Pancreas (tissue), 10 donors: ENCODE data around the gene SCCPDH. TPM values are rescaled to one million over a fixed set of nuclear protein-coding genes. Genes with fewer than 3 reads are reported as not detected.

Experiments used
- ATAC-seq, 4 donors: fragments of 200-7000 bp; cut with Tn5 transposase; one replicate each; pipeline versions ENCODE4 v1.8.0 to v1.9.1; 2020; ENCODE audit warnings: mild to moderate bottlenecking in 4 of 4, moderate library complexity in 4 of 4
- DNase-seq, 6 donors: peaks; one replicate each; pipeline ENCODE4 v3.0.0-alpha.2; 2020
- FAIRE-seq: peaks from 2 replicates; lab custom pipeline; 2012; peaks lifted over from hg19 to GRCh38; lab: Jason Lieb, UNC
- H3K27ac ChIP-seq, 4 donors: fragments of 200-600 bp; sonication (generic); 1 replicate in 3 of 4; 2 replicates in 1 of 4; pipeline versions ENCODE4 v1.5.0 to v1.8.0; 2020
- H3K27me3 ChIP-seq, 4 donors: fragments of 200-600 bp; one replicate each; pipeline ENCODE4 v1.8.0; 2021
- H3K36me3 ChIP-seq, 3 donors: fragments of 200-600 bp; sonication (generic) in 1 of 3; one replicate each; pipeline versions ENCODE4 v1.5.0 to v1.8.0; 2020 to 2021
- H3K4me1 ChIP-seq, 3 donors: fragments of 200-600 bp; one replicate each; pipeline ENCODE4 v1.8.0; 2021
- H3K4me3 ChIP-seq, 4 donors: fragments of 200-600 bp; sonication (generic) in 2 of 4; one replicate each; pipeline versions ENCODE4 v1.5.0 to v1.8.0; 2020 to 2021
- H3K9me3 ChIP-seq, 4 donors: fragments of 200-600 bp; one replicate each; pipeline ENCODE4 v1.8.0; 2021
- WGBS, 2 donors: extraction: QIAGEN DNeasy Blood & Tissue Kit; methylation state at CpG; one replicate each; pipeline ENCODE4 v1.1.7; 2013; 5-methylcytosine and 5-hydroxymethylcytosine counted together
- intact Hi-C, 3 donors: fragments of 100-400 bp; cut with DNase I; formaldehyde crosslinking; loops; one replicate each; pipeline versions ENCODE4 v1.11.1 to v1.14.2; 2022
- polyA plus RNA-seq, 2 donors: library from polyadenylated mRNA; stranded (reverse); fragments of 200-250 nt; gene quantifications; one replicate each; pipeline ENCODE4 v1.2.3, GENCODE V29; 2013
- total RNA-seq, 6 donors: library from RNA; stranded (reverse); fragmentation: NEBNext Ultra II Directional in 4 of 6; extraction: Animal tissue kit (Norgen Biotek cat#: 25700) in 4 of 6; gene quantifications; one replicate each; pipeline versions ENCODE4 v1.2.1 to v1.2.4, GENCODE V29; 2021 to 2023
- TF ChIP-seq, protein P1 (sequence below), 4 donors: fragments of 200-600 bp; sonication (generic) in 3 of 4; IDR thresholded peaks; one replicate each; pipeline versions ENCODE4 v1.5.0 to v1.8.0; 2021; ENCODE audit warnings: antibody characterized with exemption in 4 of 4
- donor health status: healthy with polysubstance abuse.
- donor health status: DM: no; HTN: no; CAD: no; lungs with moderate emphysema.
- donor health status: DM: no; HTN: no; CAD: no.
- donor health status: control.
- donor health status: control.
- donor health status: Bipolar disorder and iron deficiency.
- donor health status: DM: yes; HTN: yes; CAD: no.
- donor health status: DM: no; HTN: no; CAD: no.
- donor health status: DM: no; HTN: no; CAD: no.
- donor health status: DM: yes; HTN: yes; CAD: no.

SCCPDH gene
- total and polyA plus RNA-seq, 8 donors: 6.9 to 17.9 (median 11.9) TPM

GRCh38 chr1:246680190-246680589, 44.0 kb upstream of the SCCPDH start:
- FAIRE-seq (no peak), ATAC-seq (no peak), DNase-seq (no peak)
- Histone ChIP-seq H3K4me3 (no peak overlapping the region), H3K36me3 (no peaks in the 10 kb centered on the region), H3K4me1 (no peaks in the 10 kb centered on the region), H3K27me3 (no peaks in the 10 kb centered on the region), H3K9me3 (no peaks in the 10 kb centered on the region), H3K27ac (no peak overlapping the region)
- TF ChIP-seq, protein P1, sequence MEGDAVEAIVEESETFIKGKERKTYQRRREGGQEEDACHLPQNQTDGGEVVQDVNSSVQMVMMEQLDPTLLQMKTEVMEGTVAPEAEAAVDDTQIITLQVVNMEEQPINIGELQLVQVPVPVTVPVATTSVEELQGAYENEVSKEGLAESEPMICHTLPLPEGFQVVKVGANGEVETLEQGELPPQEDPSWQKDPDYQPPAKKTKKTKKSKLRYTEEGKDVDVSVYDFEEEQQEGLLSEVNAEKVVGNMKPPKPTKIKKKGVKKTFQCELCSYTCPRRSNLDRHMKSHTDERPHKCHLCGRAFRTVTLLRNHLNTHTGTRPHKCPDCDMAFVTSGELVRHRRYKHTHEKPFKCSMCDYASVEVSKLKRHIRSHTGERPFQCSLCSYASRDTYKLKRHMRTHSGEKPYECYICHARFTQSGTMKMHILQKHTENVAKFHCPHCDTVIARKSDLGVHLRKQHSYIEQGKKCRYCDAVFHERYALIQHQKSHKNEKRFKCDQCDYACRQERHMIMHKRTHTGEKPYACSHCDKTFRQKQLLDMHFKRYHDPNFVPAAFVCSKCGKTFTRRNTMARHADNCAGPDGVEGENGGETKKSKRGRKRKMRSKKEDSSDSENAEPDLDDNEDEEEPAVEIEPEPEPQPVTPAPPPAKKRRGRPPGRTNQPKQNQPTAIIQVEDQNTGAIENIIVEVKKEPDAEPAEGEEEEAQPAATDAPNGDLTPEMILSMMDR (IDR thresholded peaks at IDR 0.05): no peak
- intact Hi-C loops: no loop called here
- WGBS, 2 donors: 74 to 78% methylated on average over 8 of the region's 8 CpGs

DNA sequence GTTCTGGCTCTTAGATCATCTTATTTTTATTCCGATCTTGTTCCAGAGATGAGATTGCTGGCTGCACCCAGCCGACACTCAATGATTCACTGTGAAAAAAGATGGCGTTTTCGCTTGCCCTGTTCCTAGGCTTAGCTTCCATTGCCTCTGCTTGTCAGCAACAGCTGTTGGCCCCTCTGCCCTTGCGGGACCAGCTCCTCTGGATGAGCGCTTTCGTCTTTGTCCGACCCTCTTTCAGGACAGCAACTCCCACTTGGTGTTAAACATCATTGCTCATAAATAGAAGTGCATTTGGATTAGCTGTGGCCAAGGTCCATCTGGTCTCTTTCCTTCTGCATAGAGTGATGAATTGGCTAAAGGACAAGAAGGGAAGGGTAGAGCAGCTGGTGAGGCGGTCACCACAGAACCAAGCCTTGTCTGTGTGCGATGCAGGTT, 43.5 kb upstream of the SCCPDH start:
- no peak overlapping the region for H3K4me3 ChIP-seq
- no peak overlapping the region for H3K27ac ChIP-seq
- no peak for ATAC-seq
- intact Hi-C loops: no loop called here
- no peaks in the 10 kb centered on the region for H3K36me3 ChIP-seq
- no peaks in the 10 kb centered on the region for H3K27me3 ChIP-seq
- no peaks in the 10 kb centered on the region for H3K9me3 ChIP-seq
- 81 to 84% methylated on average over 10 of the region's 10 CpGs for WGBS, 2 donors
- no peak for FAIRE-seq
- TF ChIP-seq, protein P1 (IDR thresholded peaks at IDR 0.05): no peak
- no peak for DNase-seq
- no peaks in the 10 kb centered on the region for H3K4me1 ChIP-seq

- Histone ChIP-seq H3K27me3 (no peaks in the 10 kb centered on the region), H3K36me3 (no peaks in the 10 kb centered on the region), H3K4me1 (no peaks in the 10 kb centered on the region), H3K9me3 (no peaks in the 10 kb centered on the region), H3K27ac (no peak overlapping the region), H3K4me3 (no peak overlapping the region)
- intact Hi-C loops: no loop called here
- DNase-seq (no peak), FAIRE-seq (no peak), ATAC-seq (no peak)
- WGBS, 2 donors: 75 to 81% methylated on average over 15 of the region's 15 CpGs
- TF ChIP-seq, protein P1 (IDR thresholded peaks at IDR 0.05): no peak
Observed at GRCh38 chr1:246681900-246682895, 42.0 kb upstream of the SCCPDH start.

- intact Hi-C loops: no loop called here
- Histone ChIP-seq H3K4me3 (no peak overlapping the region), H3K27me3 (no peaks in the 10 kb centered on the region), H3K4me1 (no peaks in the 10 kb centered on the region), H3K36me3 (no peaks in the 10 kb centered on the region), H3K9me3 (no peaks in the 10 kb centered on the region), H3K27ac (no peak overlapping the region)
- FAIRE-seq: no peak
- no peak for ATAC-seq
- TF ChIP-seq, protein P1 (IDR thresholded peaks at IDR 0.05): no peak
- DNase-seq: no peak
- 87 to 92% methylated on average over 9 of the region's 9 CpGs for WGBS, 2 donors
Observed at GRCh38 chr1:246683521-246683920, 40.7 kb upstream of the SCCPDH start.

DNA sequence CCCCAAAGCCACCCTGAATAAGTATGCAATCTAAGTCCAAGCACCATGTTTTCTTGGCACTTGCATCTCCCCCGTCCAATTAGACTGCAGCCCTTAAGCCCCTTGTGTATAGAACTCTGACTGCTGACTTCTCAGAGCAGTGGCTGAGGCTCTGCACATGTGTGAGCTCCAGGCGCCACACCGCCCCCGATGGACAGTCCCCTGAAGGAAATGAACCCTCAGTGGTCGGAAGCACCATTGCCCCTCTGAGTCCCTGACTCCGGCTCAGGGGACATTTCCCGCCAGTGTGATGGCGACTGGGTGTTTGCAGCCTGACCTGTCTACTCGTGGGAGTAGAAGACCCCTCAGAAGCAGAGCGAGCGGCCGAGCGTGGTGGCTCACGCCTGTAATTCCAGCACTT, 37.2 kb upstream of the SCCPDH start:
- Histone ChIP-seq H3K9me3 (no peaks in the 10 kb centered on the region), H3K27ac (no peak overlapping the region), H3K4me3 (no peak overlapping the region), H3K27me3 (no peaks in the 10 kb centered on the region), H3K4me1 (no peaks in the 10 kb centered on the region), H3K36me3 (no peaks in the 10 kb centered on the region)
- TF ChIP-seq, protein P1 (IDR thresholded peaks at IDR 0.05): no peak
- WGBS, 2 donors: 65 to 67% methylated on average over 14 of the region's 14 CpGs
- intact Hi-C loops: no loop called here
- DNase-seq (no peak), ATAC-seq (no peak), FAIRE-seq (no peak)
